ENCODE results near the gene PSMB5. TPM values are rescaled to one million over a fixed set of nuclear protein-coding genes. Genes with fewer than 3 reads are reported as not detected.

PSMB5 gene
- 100 to 1,000 TPM; 220 to 231 (median 227) TPM for total RNA-seq

- ATAC-seq, result peak; percentile 93
- peaks cover 24% of the 10 kb centered on the region for H3K4me1 Mint-ChIP-seq (ENCODE audit: low read depth)
- H3K36me3 Mint-ChIP-seq (ENCODE audit: insufficient read depth), result peaks cover 16% of the 10 kb centered on the region
- H3K4me3 Mint-ChIP-seq, result peak within 1 kb of the TSS; percentile 98
- peaks cover 3% of the 10 kb centered on the region for H3K9me3 Mint-ChIP-seq
- no peaks in the 10 kb centered on the region for H3K27me3 Mint-ChIP-seq (ENCODE audit: low read depth)
- DNase-seq, result peak; percentile 81
Observed at GRCh38 chr14:23034498-23035302, at the start of gene PSMB5. Gene PSMB5 (minus strand): TSS chr14:23034900. CDS start chr14:23034881, 19 bp downstream.

- Mint-ChIP-seq H3K4me1 (ENCODE audit: low read depth) (peaks cover 17% of the 10 kb centered on the region), H3K27me3 (ENCODE audit: low read depth) (no peaks in the 10 kb centered on the region), H3K4me3 (no peak overlapping the region), H3K36me3 (ENCODE audit: insufficient read depth) (peaks cover 45% of the 10 kb centered on the region), H3K9me3 (no peaks in the 10 kb centered on the region)
- DNase-seq (no peak), ATAC-seq (no peak)
Observed at GRCh38 chr14:23080474-23080873, 45.8 kb upstream of the PSMB5 start.

- Mint-ChIP-seq H3K4me3 (no peak overlapping the region), H3K27me3 (ENCODE audit: low read depth) (no peaks in the 10 kb centered on the region), H3K9me3 (no peaks in the 10 kb centered on the region), H3K36me3 (ENCODE audit: insufficient read depth) (peaks cover 43% of the 10 kb centered on the region), H3K4me1 (ENCODE audit: low read depth) (peaks cover 12% of the 10 kb centered on the region)
- no peak for ATAC-seq
- no peak for DNase-seq
Observed at GRCh38 chr14:23079716-23080115, 45.0 kb upstream of the PSMB5 start.

- Mint-ChIP-seq H3K27me3 (ENCODE audit: low read depth) (no peaks in the 10 kb centered on the region), H3K36me3 (ENCODE audit: insufficient read depth) (peaks cover 40% of the 10 kb centered on the region), H3K9me3 (no peaks in the 10 kb centered on the region), H3K4me1 (ENCODE audit: low read depth) (peaks cover 9% of the 10 kb centered on the region), H3K4me3 (no peak overlapping the region)
- DNase-seq (no peak), ATAC-seq (no peak)
Observed at GRCh38 chr14:23078692-23079116, 44.0 kb upstream of the PSMB5 start.

- ATAC-seq (no peak), DNase-seq (no peak)
- Mint-ChIP-seq H3K36me3 (ENCODE audit: insufficient read depth) (peaks cover 42% of the 10 kb centered on the region), H3K9me3 (no peaks in the 10 kb centered on the region), H3K27me3 (ENCODE audit: low read depth) (no peaks in the 10 kb centered on the region), H3K4me3 (no peak overlapping the region), H3K4me1 (ENCODE audit: low read depth) (peaks cover 9% of the 10 kb centered on the region)
Observed at GRCh38 chr14:23077962-23078361, 43.3 kb upstream of the PSMB5 start.

DNA sequence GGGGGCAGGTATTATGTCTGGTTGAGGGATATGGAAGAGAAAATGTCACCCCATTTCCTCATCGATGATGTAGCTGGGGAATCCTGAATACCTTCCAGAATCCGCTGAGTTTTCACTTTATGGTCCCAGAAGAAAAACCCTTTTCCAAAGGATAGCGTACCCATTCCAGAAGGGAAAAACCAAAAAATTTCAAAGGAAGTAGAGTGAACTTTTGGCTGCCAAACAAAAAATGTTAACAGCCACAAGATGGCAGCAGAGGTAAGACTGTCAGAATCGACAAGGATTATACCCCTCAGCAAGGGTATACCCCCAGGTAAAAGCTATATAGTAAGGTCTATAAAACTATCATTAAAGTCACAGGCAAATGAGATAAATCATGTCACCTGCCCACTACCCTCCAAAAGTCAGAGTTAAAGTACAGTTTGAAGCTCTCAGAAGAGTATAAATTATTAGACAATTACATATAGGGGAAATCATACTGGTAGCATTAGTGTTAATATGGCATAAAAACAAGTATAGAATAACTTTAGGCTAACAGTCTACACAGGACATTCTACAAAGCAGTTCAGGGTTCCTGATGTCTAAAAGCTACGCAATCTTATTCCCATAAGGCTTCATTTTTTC, 42.2 kb upstream of the PSMB5 start:
- Mint-ChIP-seq H3K4me3 (no peak overlapping the region), H3K27me3 (ENCODE audit: low read depth) (no peaks in the 10 kb centered on the region), H3K4me1 (ENCODE audit: low read depth) (peaks cover 16% of the 10 kb centered on the region), H3K36me3 (ENCODE audit: insufficient read depth) (peaks cover 44% of the 10 kb centered on the region), H3K9me3 (no peaks in the 10 kb centered on the region)
- no peak for DNase-seq
- ATAC-seq, result peak; percentile 77 to 80

GRCh38 chr14:23074906-23075305, 40.2 kb upstream of the PSMB5 start:
- Mint-ChIP-seq H3K4me1 (ENCODE audit: low read depth) (peaks cover 25% of the 10 kb centered on the region), H3K36me3 (ENCODE audit: insufficient read depth) (peaks cover 35% of the 10 kb centered on the region), H3K27me3 (ENCODE audit: low read depth) (no peaks in the 10 kb centered on the region), H3K9me3 (no peaks in the 10 kb centered on the region), H3K4me3 (no peak overlapping the region)
- DNase-seq (no peak), ATAC-seq (no peak)

DNA sequence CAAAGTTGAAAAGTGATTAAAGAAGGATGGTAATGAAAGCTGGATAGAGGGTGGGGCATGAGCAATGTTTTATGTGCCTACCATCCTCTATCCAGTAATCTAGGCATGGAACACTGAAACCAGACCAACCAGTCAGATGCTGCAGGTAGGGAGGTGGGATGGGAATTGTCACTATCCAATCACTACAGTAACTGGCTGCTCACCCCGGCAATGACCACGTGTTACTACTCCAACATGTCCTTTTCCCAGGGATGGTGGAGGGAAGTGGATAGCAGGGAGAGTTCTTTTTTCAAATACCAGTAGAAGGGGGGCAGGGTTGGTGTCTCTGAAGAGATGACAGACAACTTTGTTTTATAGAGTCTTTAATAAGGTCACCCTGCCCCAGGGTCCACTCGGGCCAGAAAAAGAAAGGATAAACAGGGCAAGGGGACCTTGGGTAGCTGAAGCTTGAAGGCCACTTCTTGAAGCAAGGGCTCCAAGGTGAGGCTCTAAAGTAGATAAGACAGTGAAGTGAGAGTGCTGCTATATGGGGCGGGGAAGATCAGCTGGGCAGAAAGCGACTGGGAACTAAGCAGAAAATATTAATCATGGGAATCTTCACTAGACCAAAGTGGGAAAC, 37.3 kb upstream of the PSMB5 start:
- Mint-ChIP-seq H3K4me1 (ENCODE audit: low read depth) (peaks cover 32% of the 10 kb centered on the region), H3K9me3 (no peaks in the 10 kb centered on the region), H3K4me3 (peak overlapping the region; percentile 97), H3K36me3 (ENCODE audit: insufficient read depth) (peaks cover 24% of the 10 kb centered on the region), H3K27me3 (ENCODE audit: low read depth) (no peaks in the 10 kb centered on the region)
- DNase-seq (no peak), ATAC-seq (no peak)

DNA sequence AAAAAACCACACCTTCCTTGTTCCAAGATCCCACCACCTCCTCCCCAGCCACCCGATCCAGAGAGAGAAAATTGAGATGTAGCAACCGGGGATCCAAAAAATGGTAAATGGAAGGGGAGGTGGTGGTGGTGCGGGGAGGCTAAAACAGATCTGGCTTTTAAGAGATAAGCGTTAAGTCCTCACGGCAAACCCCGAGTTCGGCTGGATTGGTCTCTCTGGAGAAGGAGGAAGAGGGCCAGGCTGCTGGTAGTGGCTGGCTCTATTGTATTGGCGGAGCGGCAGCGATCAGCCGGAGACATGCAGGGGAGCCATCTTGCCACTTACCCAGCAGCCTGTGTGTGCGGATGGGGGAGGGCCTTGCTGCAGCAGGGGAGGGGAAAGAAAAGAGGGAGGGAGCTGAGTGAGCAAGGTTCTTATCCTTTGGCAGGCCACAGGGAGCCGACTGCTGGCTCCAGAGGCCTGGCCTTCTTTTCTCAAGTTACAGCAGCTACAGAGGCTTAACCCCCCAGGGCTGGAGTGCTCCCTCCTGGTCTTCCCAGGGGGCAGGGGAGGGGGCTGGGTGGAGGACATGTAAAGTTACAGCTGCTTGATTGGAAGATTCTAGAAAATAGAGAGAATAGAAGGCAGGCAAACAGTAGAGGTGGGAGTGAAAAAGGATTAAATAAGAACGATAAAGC, 36.7 kb upstream of the PSMB5 start:
- no peaks in the 10 kb centered on the region for H3K9me3 Mint-ChIP-seq
- DNase-seq (peak; percentile 67), ATAC-seq (peak; percentile 97)
- H3K27me3 Mint-ChIP-seq (ENCODE audit: low read depth), result no peaks in the 10 kb centered on the region
- H3K4me3 Mint-ChIP-seq, result peak overlapping the region; percentile 97
- peaks cover 32% of the 10 kb centered on the region for H3K4me1 Mint-ChIP-seq (ENCODE audit: low read depth)
- H3K36me3 Mint-ChIP-seq (ENCODE audit: insufficient read depth), result peaks cover 27% of the 10 kb centered on the region

- Mint-ChIP-seq H3K36me3 (ENCODE audit: insufficient read depth) (peaks cover 26% of the 10 kb centered on the region), H3K4me3 (peak overlapping the region; percentile 97), H3K4me1 (ENCODE audit: low read depth) (peaks cover 37% of the 10 kb centered on the region), H3K9me3 (no peaks in the 10 kb centered on the region), H3K27me3 (ENCODE audit: low read depth) (no peaks in the 10 kb centered on the region)
- no peak for ATAC-seq
- no peak for DNase-seq
Observed at GRCh38 chr14:23070262-23071129, 35.8 kb upstream of the PSMB5 start.

DNA sequence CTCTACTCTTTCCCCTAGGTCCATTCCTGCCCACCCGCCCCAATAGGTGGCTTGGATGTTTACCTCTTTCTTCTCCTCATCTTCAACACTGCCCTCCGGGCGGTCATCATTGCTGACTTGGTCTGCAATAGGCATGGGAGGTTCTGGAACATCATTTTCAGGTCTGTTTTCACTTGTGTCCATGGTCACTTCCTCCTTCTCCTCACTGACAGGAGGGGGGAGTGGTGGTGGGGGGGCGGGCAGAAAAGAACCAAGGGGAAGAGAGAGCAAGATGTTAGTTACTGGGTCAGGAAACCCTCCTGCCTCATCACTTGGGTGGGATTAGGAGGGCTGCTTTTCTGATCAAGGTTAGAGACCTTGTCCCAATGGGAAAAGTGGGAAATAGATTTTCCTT, 34.7 kb upstream of the PSMB5 start:
- Mint-ChIP-seq H3K36me3 (ENCODE audit: insufficient read depth) (peaks cover 25% of the 10 kb centered on the region), H3K4me1 (ENCODE audit: low read depth) (peaks cover 35% of the 10 kb centered on the region), H3K27me3 (ENCODE audit: low read depth) (no peaks in the 10 kb centered on the region), H3K9me3 (no peaks in the 10 kb centered on the region), H3K4me3 (peak overlapping the region; percentile 50)
- DNase-seq (no peak), ATAC-seq (no peak)

DNA sequence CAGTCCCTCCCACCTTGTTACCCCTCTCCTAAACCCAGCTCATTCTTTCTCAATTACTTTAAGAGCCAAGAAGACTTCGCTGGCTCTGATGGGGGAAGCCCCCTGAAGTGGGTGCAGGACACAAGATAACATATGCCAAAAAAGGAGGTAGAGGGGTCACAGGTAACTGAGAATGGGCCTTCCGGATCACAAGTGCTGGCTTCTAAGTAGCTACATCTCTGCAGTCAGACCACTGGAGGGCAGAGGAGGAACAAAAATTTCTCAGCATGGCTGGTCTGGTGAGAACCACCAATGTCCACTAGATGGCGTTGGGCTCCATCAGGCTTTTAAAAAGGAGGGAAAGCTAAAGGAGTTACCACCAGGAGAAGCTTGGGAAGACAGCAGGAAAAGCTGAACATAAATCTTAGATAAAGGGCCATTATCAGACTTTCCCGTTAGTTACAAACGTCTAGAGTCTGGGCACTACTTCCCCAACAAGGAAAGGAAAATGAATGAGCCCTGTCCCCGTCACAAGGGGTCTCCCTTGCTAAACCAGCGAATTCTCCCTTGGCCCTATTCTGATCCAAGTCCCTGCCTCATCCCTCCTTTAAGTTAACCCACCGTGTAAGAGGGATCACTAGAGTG, 34.2 kb upstream of the PSMB5 start:
- Mint-ChIP-seq H3K9me3 (no peaks in the 10 kb centered on the region), H3K4me3 (peak overlapping the region; percentile 51), H3K27me3 (ENCODE audit: low read depth) (no peaks in the 10 kb centered on the region), H3K36me3 (ENCODE audit: insufficient read depth) (peaks cover 29% of the 10 kb centered on the region), H3K4me1 (ENCODE audit: low read depth) (peaks cover 35% of the 10 kb centered on the region)
- ATAC-seq, result peak; percentile 71 to 80
- DNase-seq, result peak; percentile 62
